Gastrocnemius medialis (tissue), 4 donors: ENCODE results near the gene CACNA1H.

Experiments used
- CTCF ChIP-seq, 5 experiments: fragments of 450-650 bp in 3 of 5; fragments of 200-600 bp in 2 of 5; sonication (generic) in 2 of 5; IDR thresholded peaks in 4 of 5; conservative IDR thresholded peaks in 1 of 5; 1 replicate in 4 of 5; 2 replicates in 1 of 5; pipeline ENCODE4 v1.5.1; 2016 to 2019; ENCODE audit warnings: antibody characterized with exemption in 5 of 5, mild to moderate bottlenecking in 3 of 5, moderate library complexity in 3 of 5
- POLR2A ChIP-seq, 2 donors: fragments of 450-650 bp; IDR thresholded peaks; one replicate each; pipeline ENCODE4 v1.6.1; 2017; ENCODE audit warnings: antibody characterized with exemption in 2 of 2, mild to moderate bottlenecking in 2 of 2, moderate library complexity in 2 of 2

GRCh38 chr16:1159973-1160772 lies 7.3 kb downstream of the CACNA1H start:
- TF ChIP-seq POLR2A (IDR thresholded peaks at IDR 0.05): no peak
- no peak for TF ChIP-seq CTCF (IDR thresholded peaks at IDR 0.05 in 4 of 5, conservative IDR thresholded peaks at IDR 0.05 in 1 of 5)
